Stimulated activated CD4-positive, alpha-beta T cell treated with anti-CD3 and anti-CD28 coated beads, TNF-alpha, amount 100 ng/mL, for 24 hours (primary cell): ENCODE measurements around the gene NAT16.
"Not testable (repeated sequence)": the region's sequence is repeated elsewhere in the genome, so short reads cannot be mapped to it uniquely, and the experiment has no call there.

Source experiments
- DNase-seq, 3 experiments: peaks; one replicate each; pipeline ENCODE4 v3.0.0-alpha.2; 2020; ENCODE audit warnings: low read depth in 3 of 3

NAT16 gene

DNA sequence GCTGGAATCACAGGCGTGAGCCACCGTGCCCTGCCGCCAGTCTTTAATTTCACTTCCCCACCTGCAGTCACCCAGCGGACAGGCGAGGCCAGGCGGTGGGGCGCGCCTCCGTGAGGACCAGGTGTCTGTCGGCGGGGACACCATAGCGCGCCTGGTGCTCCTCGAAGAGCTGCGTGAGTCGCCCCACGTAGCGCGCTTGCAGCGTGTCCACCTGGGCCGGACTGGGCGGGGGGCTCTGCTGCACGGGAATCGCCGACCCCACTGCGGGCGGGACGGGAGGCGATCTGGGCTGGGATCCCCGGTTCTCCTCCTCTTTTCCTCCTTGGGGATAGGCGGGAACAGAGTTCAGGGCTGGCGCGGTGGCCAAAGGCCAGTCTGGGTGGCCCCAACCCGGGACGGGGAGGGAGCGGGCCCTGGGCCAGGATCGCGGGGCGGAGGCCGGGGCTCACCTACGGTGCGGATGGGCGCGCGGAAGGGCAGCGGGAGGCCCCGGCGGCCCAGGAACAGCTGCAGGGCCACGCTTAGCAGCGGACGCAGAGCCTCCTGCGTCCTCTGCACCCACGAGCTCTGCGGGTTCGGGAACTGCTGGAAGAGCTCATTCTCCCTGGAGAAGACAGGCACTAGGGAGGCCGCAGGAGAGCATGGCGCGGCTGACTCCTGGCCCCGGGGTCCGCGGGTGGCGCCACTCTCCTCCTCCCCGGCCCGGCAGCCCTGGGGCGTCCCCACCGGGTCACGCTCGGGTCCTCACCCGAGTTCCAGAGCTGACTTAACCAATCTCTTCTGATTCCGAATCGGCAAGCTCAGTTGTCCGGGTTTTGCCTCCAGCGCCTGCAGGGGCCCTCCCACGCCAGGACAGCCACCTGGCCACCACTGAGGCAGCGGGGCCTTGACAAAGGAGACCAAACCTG lies 21.9 kb upstream of the NAT16 start:
- no peak for DNase-seq

- DNase-seq = no peak
These were observed 20.9 kb upstream of the NAT16 start, which contains the start of gene MOGAT3 for GRCh38 chr7:101200862-101201599. Gene MOGAT3 (minus strand): TSS chr7:101201036. CDS start chr7:101200854, 182 bp downstream.

DNA sequence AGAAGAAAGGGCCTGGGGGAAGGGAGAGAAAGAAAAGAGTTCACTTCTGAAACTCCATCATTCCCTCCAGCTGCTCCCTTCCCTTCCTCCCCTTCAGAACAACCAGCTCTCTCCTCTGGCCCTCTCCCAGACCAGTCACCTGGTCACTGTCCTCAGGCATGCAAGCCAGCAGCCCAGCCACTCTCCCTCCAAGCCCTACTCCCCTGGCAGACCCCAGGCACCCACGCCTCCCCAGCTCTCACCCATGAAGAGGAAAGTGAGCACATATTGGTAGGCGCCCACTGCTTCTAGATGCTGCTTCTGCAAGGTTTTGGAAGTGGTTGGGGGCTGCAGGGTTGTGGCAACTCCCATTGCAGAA lies 20.4 kb upstream of the NAT16 start:
- DNase-seq = no peak

GRCh38 chr7:101199522-101199921 lies 19.4 kb upstream of the NAT16 start:
- DNase-seq = not testable (repeated sequence)

- DNase-seq = no peak
These were observed 18.4 kb upstream of the NAT16 start for GRCh38 chr7:101198476-101198875.

DNA sequence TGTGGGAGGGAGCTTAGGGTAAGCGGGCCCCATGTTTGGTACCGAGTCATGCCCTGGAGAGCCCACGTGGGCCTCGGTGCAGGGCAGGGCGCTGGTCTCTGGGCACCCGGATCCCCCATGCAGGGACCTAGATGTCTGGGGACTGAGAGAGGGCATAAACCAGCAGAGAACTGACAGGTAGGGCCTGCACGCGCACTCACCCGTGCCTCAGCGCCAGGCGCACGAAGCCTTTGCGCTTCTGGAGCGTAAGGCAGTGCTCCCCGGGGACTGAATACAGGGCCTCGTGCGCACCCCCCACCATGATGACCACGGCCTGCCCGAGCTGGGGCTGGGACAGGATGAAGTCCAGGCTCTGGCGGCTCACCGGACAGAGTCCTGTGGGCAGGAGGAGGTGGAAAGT lies 17.9 kb upstream of the NAT16 start:
- no peak for DNase-seq

- no peak for DNase-seq
These were observed 15.8 kb upstream of the NAT16 start for GRCh38 chr7:101195884-101196283.

GRCh38 chr7:101189109-101189508 lies 9.0 kb upstream of the NAT16 start:
- no peak for DNase-seq

GRCh38 chr7:101186844-101187428 lies 6.8 kb upstream of the NAT16 start:
- no peak for DNase-seq

GRCh38 chr7:101186194-101186593 lies 6.1 kb upstream of the NAT16 start:
- no peak for DNase-seq

DNA sequence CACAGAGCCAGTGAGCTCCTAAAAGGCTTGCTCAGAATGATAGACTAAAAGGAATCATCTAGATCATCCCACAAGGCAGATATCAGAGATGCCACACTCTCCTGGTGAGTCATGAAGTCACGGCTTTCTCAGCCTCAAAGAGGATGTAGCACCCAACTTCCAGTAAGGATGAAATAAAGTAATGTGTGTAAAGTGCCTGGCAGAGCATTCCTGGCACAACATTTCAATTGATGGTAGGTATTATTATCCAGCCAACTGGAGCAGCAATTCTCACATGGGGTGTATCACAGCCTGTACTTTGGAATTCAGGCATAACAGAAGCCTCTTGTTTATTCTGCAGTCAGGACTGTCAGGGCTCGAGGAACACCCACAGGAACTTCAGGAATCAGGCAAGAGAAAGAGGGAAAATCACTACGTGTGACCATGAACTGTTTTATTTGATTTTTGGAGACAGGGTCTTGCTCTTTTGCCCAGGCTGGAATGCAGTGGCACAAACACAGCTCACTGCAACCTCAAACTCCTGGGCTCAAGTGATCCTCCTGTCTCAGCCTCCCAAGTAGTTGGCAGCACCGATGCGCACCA lies 5.3 kb upstream of the NAT16 start:
- no peak for DNase-seq

DNA sequence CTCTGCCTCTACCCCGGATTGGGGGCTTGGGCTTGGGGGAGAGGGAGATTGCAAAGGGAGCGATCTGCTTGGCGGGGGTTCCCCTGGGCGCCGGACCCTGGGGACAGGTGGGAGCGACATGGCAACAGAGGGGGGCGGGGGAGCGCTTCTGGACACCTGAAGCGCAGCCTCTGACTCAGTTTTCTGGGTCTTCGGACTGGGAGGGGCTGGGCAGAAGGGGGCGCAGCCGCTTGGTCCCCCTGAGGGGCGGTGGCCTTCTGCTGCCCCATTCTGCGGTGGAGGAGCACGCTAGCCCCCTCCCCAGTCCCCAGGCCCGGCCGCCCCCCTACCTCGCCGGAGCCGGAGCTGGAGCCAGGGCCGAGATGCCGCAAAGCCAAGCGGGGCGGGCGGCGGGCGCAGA lies 380 bp downstream of the NAT16 start:
- DNase-seq = no peak

DNA sequence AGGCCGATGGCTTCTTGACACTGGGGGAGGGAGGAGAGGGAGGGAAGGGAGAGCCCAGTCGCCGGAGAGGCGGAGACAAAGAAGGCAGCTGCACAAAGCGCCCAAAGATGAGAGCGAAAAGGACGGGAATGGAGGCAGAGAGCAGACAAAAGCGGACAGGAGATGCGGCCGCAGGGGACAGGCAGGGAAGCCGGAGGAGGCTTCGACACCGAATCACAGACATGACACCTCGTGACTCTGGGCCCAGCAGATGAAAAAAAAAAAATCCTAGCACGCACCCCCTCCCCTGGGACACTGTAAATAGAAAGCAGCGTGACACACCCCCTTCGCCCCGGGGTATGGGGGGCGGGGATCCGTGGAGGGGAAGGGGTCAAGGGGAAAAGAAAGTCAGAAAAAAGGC lies 976 bp downstream of the NAT16 start:
- DNase-seq = no peak

DNA sequence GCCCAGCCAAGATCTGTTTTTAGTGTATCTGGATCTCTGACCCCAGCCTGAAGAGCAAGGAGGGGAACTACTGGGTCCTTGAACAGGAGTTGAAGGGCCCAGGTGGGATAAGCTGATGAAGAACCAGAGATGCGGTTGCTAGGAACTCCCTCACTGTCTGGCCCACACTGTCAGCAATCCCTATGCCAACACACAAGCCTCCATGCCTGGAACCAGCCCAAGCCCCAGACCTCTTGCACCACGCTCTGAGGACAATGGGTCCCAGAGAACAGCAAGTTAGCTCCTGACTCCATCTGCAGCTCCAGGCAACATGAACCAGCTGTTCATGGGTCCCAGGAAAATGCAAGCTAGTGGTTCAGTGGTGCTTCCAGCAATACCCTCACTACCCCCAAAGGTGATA lies 2.4 kb downstream of the NAT16 start:
- no peak for DNase-seq

DNA sequence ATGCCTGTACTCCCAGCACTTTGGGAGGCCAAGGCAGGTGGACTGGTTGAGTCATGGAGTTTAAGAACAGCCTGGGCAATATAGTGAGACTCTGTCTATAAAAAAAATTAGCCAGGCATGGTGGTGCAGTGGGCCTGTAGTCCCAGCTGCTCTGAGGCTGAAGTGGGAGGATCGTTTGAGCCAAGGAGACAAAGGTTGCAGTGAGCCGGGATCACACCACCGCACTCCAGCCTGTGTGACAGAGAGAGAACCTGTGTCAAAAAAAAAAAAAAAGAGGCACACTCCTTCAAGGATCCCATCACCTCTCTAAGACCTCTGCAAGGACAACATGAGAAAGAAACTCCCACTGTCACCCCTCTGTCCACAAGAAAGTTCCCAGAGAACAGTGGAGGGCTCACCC lies 4.4 kb downstream of the NAT16 start:
- DNase-seq = no peak

- DNase-seq = no peak
These were observed 5.7 kb downstream of the NAT16 start for GRCh38 chr7:101174322-101174854.

- peak in 1 of 3 experiments; percentile 67 for DNase-seq
These were observed 6.3 kb downstream of the NAT16 start for GRCh38 chr7:101173752-101174244.

DNA sequence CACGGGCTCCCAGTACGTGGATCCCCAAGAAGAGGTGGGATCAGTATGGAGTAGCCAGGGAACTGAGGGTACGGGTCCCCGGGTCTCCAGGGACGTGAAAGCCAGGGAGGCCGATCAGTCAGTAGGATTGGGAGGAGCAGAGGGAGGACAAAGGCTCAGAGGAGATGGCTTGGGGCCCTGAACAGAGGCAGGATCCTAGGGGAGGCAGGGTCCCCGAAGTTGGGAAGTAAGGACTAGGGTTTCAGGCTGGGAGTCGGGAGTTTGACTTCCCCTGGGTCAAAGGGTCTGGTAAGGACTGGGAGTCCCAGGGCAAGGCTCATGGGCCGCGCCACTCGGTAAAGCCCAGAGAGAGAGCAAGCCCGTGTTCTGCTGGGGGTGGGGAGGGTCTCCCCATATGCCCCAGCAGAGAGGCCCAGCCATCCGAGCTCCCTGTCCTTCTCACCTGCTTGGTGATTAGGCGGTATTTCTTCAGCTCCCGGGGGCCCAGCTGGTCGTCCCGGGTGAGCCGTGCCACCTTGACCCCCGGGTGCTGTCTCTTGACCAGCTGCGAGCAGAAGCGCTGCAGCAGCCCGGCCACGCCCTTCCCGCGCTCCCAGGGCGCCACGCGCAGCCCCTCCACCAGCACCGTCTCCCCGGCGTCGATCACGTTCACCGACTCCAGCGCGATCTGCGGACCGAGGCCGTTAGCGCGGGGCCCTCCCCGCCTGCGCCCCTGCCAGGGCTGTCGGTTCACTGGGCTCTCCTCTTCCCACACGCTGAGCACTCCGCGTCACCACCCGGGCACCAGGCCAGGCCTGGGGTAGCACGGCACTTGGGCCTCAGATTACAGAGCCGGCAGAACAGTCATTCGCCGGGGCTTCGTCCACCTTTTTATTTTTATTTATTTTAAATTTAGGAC lies 7.0 kb downstream of the NAT16 start:
- no peak for DNase-seq

- no peak for DNase-seq
These were observed 7.9 kb downstream of the NAT16 start for GRCh38 chr7:101172005-101172853.

DNA sequence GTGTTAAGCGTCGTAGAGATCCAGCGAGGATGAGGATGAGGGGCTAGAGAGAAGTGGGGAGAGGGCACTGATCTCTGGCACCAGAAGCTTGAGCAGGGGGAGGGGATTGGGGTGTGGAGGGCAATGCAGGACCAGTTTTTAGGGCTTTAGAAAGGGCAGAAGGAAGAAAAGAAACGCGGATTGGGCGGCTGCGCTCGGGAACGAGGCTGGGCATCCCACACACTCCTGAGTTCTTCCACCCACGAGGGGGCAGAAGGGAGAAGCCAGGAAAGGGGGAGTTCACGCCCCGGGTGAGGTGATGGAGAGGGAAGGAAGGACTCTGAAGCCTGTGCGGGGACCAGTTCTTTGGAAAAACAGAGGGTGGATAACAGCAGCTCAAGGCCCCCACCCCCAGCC lies 8.7 kb downstream of the NAT16 start:
- DNase-seq = no peak
